IMR-90 (cell line): ENCODE data around the gene VPS35. TPM values are rescaled to one million over a fixed set of nuclear protein-coding genes. Genes with fewer than 3 reads are reported as not detected.

Experiments used
- ATAC-seq: fragments of 200-7000 bp; cut with Tn5 transposase; 2 replicates; pipeline ENCODE4 v1.9.1; 2020; ENCODE audit warnings: low read depth, mild to moderate bottlenecking, moderate library complexity
- BruUV-seq: library from RNA; stranded (reverse); fragments of 400-500 nt; replicated peaks from 2 replicates; lab custom pipeline; 2021; lab: Mats Ljungman, UMichigan
- CTCF ChIA-PET: fragments of 300-600 bp; formaldehyde crosslinking; extraction: SDS; loops from one replicate; lab custom pipeline; 2021; ENCODE audit warnings: antibody characterized with exemption; lab: Yijun Ruan, JAX
- POLR2A ChIA-PET: fragments of 300-600 bp; sonication (Branson Sonifier 250); formaldehyde crosslinking; loops from one replicate; lab custom pipeline; 2022; ENCODE audit warnings: antibody characterized with exemption; ENCODE audit not compliant: unreplicated experiment; lab: Charles Lee
- DNase-seq: peaks from one replicate; pipeline ENCODE4 v3.0.0; 2013
- H2AFZ ChIP-seq: replicated peaks from 2 replicates; pipeline ENCODE3; 2013; ENCODE audit warnings: low read length, mild to moderate bottlenecking; ENCODE audit not compliant: poor library complexity
- H2AK5ac ChIP-seq: 2 replicates; pipeline ENCODE4 v1.6.1; 2013; ENCODE audit warnings: low read depth, low read length, inconsistent platforms
- H2AK9ac ChIP-seq: replicated peaks from 2 replicates; pipeline ENCODE3; 2013; ENCODE audit warnings: mild to moderate bottlenecking, low read depth, low read length, moderate library complexity; ENCODE audit not compliant: poor library complexity
- H2BK120ac ChIP-seq: 2 replicates; pipeline ENCODE4 v1.6.1; 2013; ENCODE audit warnings: low read depth, low read length, inconsistent platforms
- H2BK15ac ChIP-seq: 3 replicates; pipeline ENCODE4 v1.6.1; 2013; ENCODE audit warnings: low read depth, low read length, inconsistent platforms
- H2BK20ac ChIP-seq: 2 replicates; pipeline ENCODE4 v1.6.1; 2013; ENCODE audit warnings: low read depth, mild to moderate bottlenecking, inconsistent platforms, low read length, moderate library complexity
- H2BK5ac ChIP-seq: 2 replicates; pipeline ENCODE4 v1.6.1; 2013; ENCODE audit warnings: mild to moderate bottlenecking, low read depth, low read length, inconsistent platforms; ENCODE audit not compliant: poor library complexity, severe bottlenecking
- H3K14ac ChIP-seq: replicated peaks from 2 replicates; pipeline ENCODE4 v1.6.1; 2013; ENCODE audit warnings: low read depth, low read length, inconsistent platforms
- H3K18ac ChIP-seq: 2 replicates; pipeline ENCODE4 v1.6.1; 2013; ENCODE audit warnings: low read depth, low read length, control low read depth
- H3K23ac ChIP-seq: 2 replicates; pipeline ENCODE4 v1.6.1; 2013; ENCODE audit warnings: low read depth, low read length, inconsistent platforms
- H3K27ac ChIP-seq: 2 replicates; pipeline ENCODE4 v1.5.1; 2013; ENCODE audit warnings: mild to moderate bottlenecking, control low read depth, low read length; ENCODE audit not compliant: insufficient read depth
- H3K27me3 ChIP-seq: 2 replicates; pipeline ENCODE4 v1.6.1; 2013; ENCODE audit warnings: low read length; ENCODE audit not compliant: control insufficient read depth, insufficient read depth
- H3K36me3 ChIP-seq: 2 replicates; pipeline ENCODE4 v1.6.1; 2013; ENCODE audit warnings: low read length, mixed read lengths; ENCODE audit not compliant: control insufficient read depth, insufficient read depth
- H3K4ac ChIP-seq: 2 replicates; pipeline ENCODE4 v1.6.1; 2013; ENCODE audit warnings: low read depth, low read length, inconsistent platforms
- H3K4me1 ChIP-seq: 2 replicates; pipeline ENCODE4 v1.6.1; 2013; ENCODE audit warnings: low read length, mixed read lengths; ENCODE audit not compliant: control insufficient read depth, insufficient read depth
- H3K4me2 ChIP-seq: 2 replicates; pipeline ENCODE4 v1.6.1; 2013; ENCODE audit warnings: low read depth, mild to moderate bottlenecking, control low read depth, low read length, moderate library complexity
- H3K4me3 ChIP-seq: 2 replicates; pipeline ENCODE4 v1.5.1; 2013; ENCODE audit warnings: low read depth, mild to moderate bottlenecking, control low read depth, low read length, moderate library complexity; ENCODE audit not compliant: insufficient read depth
- H3K56ac ChIP-seq: 2 replicates; pipeline ENCODE4 v1.6.1; 2013; ENCODE audit warnings: low read length, inconsistent platforms; ENCODE audit not compliant: insufficient read depth; ENCODE audit errors: extremely low read depth
- H3K79me1 ChIP-seq, 2 experiments: 2 replicates each; pipeline ENCODE4 v1.6.1; 2013; ENCODE audit warnings: low read length in 2 of 2, inconsistent platforms in 1 of 2, low read depth in 1 of 2
- H3K9ac ChIP-seq: 2 replicates; pipeline ENCODE4 v1.6.1; 2013; ENCODE audit warnings: low read depth, low read length, control low read depth
- H3K9me1 ChIP-seq: 2 replicates; pipeline ENCODE4 v1.6.1; 2013; ENCODE audit warnings: low read length, inconsistent platforms; ENCODE audit not compliant: insufficient read depth
- H3K9me3 ChIP-seq: 2 replicates; pipeline ENCODE4 v1.6.1; 2013; ENCODE audit warnings: low read length; ENCODE audit not compliant: control insufficient read depth, insufficient read depth
- H4K20me1 ChIP-seq: 2 replicates; pipeline ENCODE4 v1.6.1; 2013; ENCODE audit warnings: low read length, inconsistent platforms; ENCODE audit not compliant: insufficient read depth
- H4K5ac ChIP-seq: 2 replicates; pipeline ENCODE4 v1.6.1; 2013; ENCODE audit warnings: mild to moderate bottlenecking, low read depth, low read length, control low read depth
- H4K8ac ChIP-seq, 2 experiments: 2 replicates each; pipeline ENCODE4 v1.6.1; 2013; ENCODE audit warnings: low read depth in 2 of 2, low read length in 2 of 2, control low read depth in 1 of 2, inconsistent platforms in 1 of 2
- H4K91ac ChIP-seq: 2 replicates; pipeline ENCODE4 v1.6.1; 2013; ENCODE audit warnings: low read depth, low read length, inconsistent platforms; ENCODE audit not compliant: insufficient read depth
- BHLHE40 ChIP-seq: fragments of 150-350 bp; IDR thresholded peaks from 2 replicates; pipeline ENCODE4 v1.6.1; 2016; ENCODE audit warnings: mild to moderate bottlenecking, low read depth, low read length
- CEBPB ChIP-seq: IDR thresholded peaks from 2 replicates; pipeline ENCODE4 v1.6.1; 2012; ENCODE audit warnings: low read depth, low read length, improper control_type of control experiment
- CHD1 ChIP-seq: IDR thresholded peaks from 2 replicates; pipeline ENCODE4 v1.6.1; 2012; ENCODE audit warnings: low read depth, low read length, improper control_type of control experiment
- CTCF ChIP-seq: conservative IDR thresholded peaks from 2 replicates; pipeline ENCODE4 v1.5.1; 2012; ENCODE audit warnings: mild to moderate bottlenecking, low read depth, low read length, improper control_type of control experiment
- FOS ChIP-seq: fragments of 150-350 bp; IDR thresholded peaks from 2 replicates; pipeline ENCODE4 v1.6.1; 2016; ENCODE audit warnings: low read depth, low read length
- MAFK ChIP-seq: IDR thresholded peaks from 2 replicates; pipeline ENCODE4 v1.6.1; 2012; ENCODE audit warnings: low read depth, low read length, improper control_type of control experiment
- MAZ ChIP-seq: IDR thresholded peaks from 2 replicates; pipeline ENCODE4 v1.6.1; 2012; ENCODE audit warnings: low read depth, mild to moderate bottlenecking, low read length, improper control_type of control experiment, moderate library complexity, borderline replicate concordance
- MXI1 ChIP-seq: IDR thresholded peaks from 2 replicates; pipeline ENCODE4 v1.6.1; 2012; ENCODE audit warnings: low read depth, mild to moderate bottlenecking, low read length, moderate library complexity, borderline replicate concordance
- NFE2L2 ChIP-seq: fragments of 150-350 bp; IDR thresholded peaks from 2 replicates; pipeline ENCODE4 v1.6.1; 2016; ENCODE audit warnings: low read depth, mild to moderate bottlenecking, low read length
- POLR2A ChIP-seq: IDR thresholded peaks from 2 replicates; pipeline ENCODE4 v1.6.1; 2012; ENCODE audit warnings: mild to moderate bottlenecking, low read depth, low read length
- RAD21 ChIP-seq: IDR thresholded peaks from 2 replicates; pipeline ENCODE4 v1.6.1; 2012; ENCODE audit warnings: low read length, improper control_type of control experiment
- RCOR1 ChIP-seq: IDR thresholded peaks from 2 replicates; pipeline ENCODE4 v1.6.1; 2012; ENCODE audit warnings: mild to moderate bottlenecking, low read length, improper control_type of control experiment; ENCODE audit not compliant: insufficient replicate concordance
- RFX5 ChIP-seq: IDR thresholded peaks from 2 replicates; pipeline ENCODE4 v1.8.0; 2012; ENCODE audit warnings: low read depth, mild to moderate bottlenecking, low read length, moderate library complexity
- SMC3 ChIP-seq: fragments of 150-350 bp; IDR thresholded peaks from 2 replicates; pipeline ENCODE4 v1.6.1; 2016; ENCODE audit warnings: low read depth, mild to moderate bottlenecking, antibody characterized with exemption, low read length, moderate library complexity
- USF2 ChIP-seq: fragments of 150-350 bp; IDR thresholded peaks from 2 replicates; pipeline ENCODE4 v1.6.1; 2017; ENCODE audit warnings: mild to moderate bottlenecking, antibody characterized with exemption, low read length, low read depth
- WGBS, 2 experiments: methylation state at CpG; one replicate each; pipeline versions ENCODE4 v1.1.5 to v1.1.7; 2013; ENCODE audit warnings: missing lambda C conversion rate in 2 of 2; ENCODE audit not compliant: insufficient read length in 1 of 2; ENCODE audit errors: extremely low coverage in 2 of 2; 5-methylcytosine and 5-hydroxymethylcytosine counted together
- dilution Hi-C: fragments of 300-500 bp; cut with HindIII; formaldehyde crosslinking; loops from one replicate; pipeline ENCODE4 v1.14.3; 2018; ENCODE audit warnings: low sequenced_read_pairs; ENCODE audit not compliant: unreplicated experiment
- in situ Hi-C: fragments of 300-500 bp; cut with MboI; formaldehyde crosslinking; loops from 3 replicates; pipeline ENCODE4 v1.14.3; 2019; ENCODE audit warnings: low sequenced_read_pairs, inconsistent platforms, mixed read lengths
- intact Hi-C: fragments of 100-400 bp; cut with micrococcal nuclease; formaldehyde crosslinking; loops from 2 replicates; pipeline ENCODE4 v1.10.0; 2022
- polyA plus RNA-seq, 3 experiments: library from polyadenylated mRNA; depleted of rRNA; stranded (reverse); fragments of >200 nt; gene quantifications; 2 replicates each; pipeline ENCODE4 v1.2.3, GENCODE V29; 2012; ENCODE audit warnings: low replicate concordance in 1 of 3
- total RNA-seq: library from RNA; depleted of rRNA; stranded (reverse); fragments of >200 nt; gene quantifications from 2 replicates; pipeline ENCODE4 v1.2.3, GENCODE V29; 2012
- TF ChIP-seq, protein P1 (sequence below): fragments of 150-350 bp; IDR thresholded peaks from 2 replicates; pipeline ENCODE4 v1.6.1; 2016; ENCODE audit warnings: low read depth, mild to moderate bottlenecking, low read length, moderate library complexity, borderline replicate concordance

VPS35 gene
- total and polyA plus RNA-seq, 2 of the 4 experiments (the other 2 are of a cell fraction): 42.3 to 89.4 TPM

DNA sequence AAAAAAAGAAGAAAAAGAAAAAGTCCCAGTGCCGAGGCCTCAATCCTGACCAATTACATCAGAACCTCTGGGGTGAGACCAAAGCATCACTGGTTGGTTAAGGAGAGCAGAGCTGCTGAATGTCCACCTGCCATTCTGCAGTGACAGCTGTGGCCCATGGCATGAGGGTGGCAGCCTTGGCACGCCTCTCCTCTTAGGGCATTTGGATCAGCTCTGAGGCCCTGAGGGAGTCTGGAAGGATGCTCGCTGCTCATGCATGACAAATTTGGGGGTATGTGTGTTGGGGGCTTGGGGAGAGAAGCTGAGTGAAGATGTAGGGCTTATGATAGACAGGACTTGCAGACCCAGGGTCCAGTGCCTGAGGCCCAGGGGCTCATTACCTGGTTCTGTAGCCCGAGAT, 32.9 kb upstream of the VPS35 start:
- no peaks in the 10 kb centered on the region for H3K9me1 ChIP-seq
- no peaks in the 10 kb centered on the region for H3K27me3 ChIP-seq
- no peak overlapping the region for H2AK9ac ChIP-seq
- H3K36me3 ChIP-seq: no peaks in the 10 kb centered on the region
- in situ Hi-C loops: no loop called here
- H4K91ac ChIP-seq: no peak overlapping the region
- H4K20me1 ChIP-seq: no peaks in the 10 kb centered on the region
- H3K23ac ChIP-seq: no peak overlapping the region
- BruUV-seq: no TSS peak
- intact Hi-C loops: no loop called here
- no peak for DNase-seq
- H3K79me1 ChIP-seq: no peaks in the 10 kb centered on the region
- no peak overlapping the region for H3K4ac ChIP-seq
- no peak for ATAC-seq
- no peak overlapping the region for H3K56ac ChIP-seq
- H3K14ac ChIP-seq: no peak overlapping the region
- no CpG with 5 or more reads among the region's 4 CpGs for whole genome bisulfite sequencing, 2 experiments
- no peak overlapping the region for H2AK5ac ChIP-seq
- no peak overlapping the region for H3K4me3 ChIP-seq
- no peak overlapping the region for H4K8ac ChIP-seq
- POLR2A ChIA-PET: no interaction called here
- H4K5ac ChIP-seq: no peak overlapping the region
- no peak overlapping the region for H2BK120ac ChIP-seq
- H2BK15ac ChIP-seq: no peak overlapping the region
- no peak overlapping the region for H2AFZ ChIP-seq
- no peak overlapping the region for H3K18ac ChIP-seq
- no peak for TF ChIP-seq CTCF
- TF ChIP-seq NFE2L2: no peak
- TF ChIP-seq FOS: no peak
- no peak for TF ChIP-seq CEBPB
- TF ChIP-seq CHD1: no peak
- TF ChIP-seq MAZ: no peak
- no peak for TF ChIP-seq POLR2A
- TF ChIP-seq SMC3: no peak
- TF ChIP-seq MAFK: no peak
- no peak for TF ChIP-seq BHLHE40
- TF ChIP-seq RCOR1: no peak
- no peak for TF ChIP-seq RFX5
- TF ChIP-seq, protein P1, sequence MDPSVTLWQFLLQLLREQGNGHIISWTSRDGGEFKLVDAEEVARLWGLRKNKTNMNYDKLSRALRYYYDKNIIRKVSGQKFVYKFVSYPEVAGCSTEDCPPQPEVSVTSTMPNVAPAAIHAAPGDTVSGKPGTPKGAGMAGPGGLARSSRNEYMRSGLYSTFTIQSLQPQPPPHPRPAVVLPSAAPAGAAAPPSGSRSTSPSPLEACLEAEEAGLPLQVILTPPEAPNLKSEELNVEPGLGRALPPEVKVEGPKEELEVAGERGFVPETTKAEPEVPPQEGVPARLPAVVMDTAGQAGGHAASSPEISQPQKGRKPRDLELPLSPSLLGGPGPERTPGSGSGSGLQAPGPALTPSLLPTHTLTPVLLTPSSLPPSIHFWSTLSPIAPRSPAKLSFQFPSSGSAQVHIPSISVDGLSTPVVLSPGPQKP: no peak
- no peak for TF ChIP-seq RAD21
- no peak for TF ChIP-seq USF2
- TF ChIP-seq MXI1: no peak
- H3K9ac ChIP-seq: no peak overlapping the region
- no peaks in the 10 kb centered on the region for H3K9me3 ChIP-seq
- dilution Hi-C loops: no loop called here
- H3K4me2 ChIP-seq: no peak overlapping the region
- no peak overlapping the region for H3K27ac ChIP-seq
- no peak overlapping the region for H2BK5ac ChIP-seq
- CTCF ChIA-PET: no interaction called here
- H2BK20ac ChIP-seq: no peak overlapping the region
- H3K4me1 ChIP-seq: no peaks in the 10 kb centered on the region
